ENCODE results near the gene ZCCHC2. TPM values are rescaled to one million over a fixed set of nuclear protein-coding genes. Genes with fewer than 3 reads are reported as not detected.
A peak's percentile ranks its signal among the peaks of the same experiment; 100 is the strongest.

Gene ZCCHC2
- total and polyA plus RNA-seq, 2 of the 8 experiments (the other 6 are each of a cell fraction or from before 2014, with no cell fraction given) = 13.5 to 18.6 TPM

DNA sequence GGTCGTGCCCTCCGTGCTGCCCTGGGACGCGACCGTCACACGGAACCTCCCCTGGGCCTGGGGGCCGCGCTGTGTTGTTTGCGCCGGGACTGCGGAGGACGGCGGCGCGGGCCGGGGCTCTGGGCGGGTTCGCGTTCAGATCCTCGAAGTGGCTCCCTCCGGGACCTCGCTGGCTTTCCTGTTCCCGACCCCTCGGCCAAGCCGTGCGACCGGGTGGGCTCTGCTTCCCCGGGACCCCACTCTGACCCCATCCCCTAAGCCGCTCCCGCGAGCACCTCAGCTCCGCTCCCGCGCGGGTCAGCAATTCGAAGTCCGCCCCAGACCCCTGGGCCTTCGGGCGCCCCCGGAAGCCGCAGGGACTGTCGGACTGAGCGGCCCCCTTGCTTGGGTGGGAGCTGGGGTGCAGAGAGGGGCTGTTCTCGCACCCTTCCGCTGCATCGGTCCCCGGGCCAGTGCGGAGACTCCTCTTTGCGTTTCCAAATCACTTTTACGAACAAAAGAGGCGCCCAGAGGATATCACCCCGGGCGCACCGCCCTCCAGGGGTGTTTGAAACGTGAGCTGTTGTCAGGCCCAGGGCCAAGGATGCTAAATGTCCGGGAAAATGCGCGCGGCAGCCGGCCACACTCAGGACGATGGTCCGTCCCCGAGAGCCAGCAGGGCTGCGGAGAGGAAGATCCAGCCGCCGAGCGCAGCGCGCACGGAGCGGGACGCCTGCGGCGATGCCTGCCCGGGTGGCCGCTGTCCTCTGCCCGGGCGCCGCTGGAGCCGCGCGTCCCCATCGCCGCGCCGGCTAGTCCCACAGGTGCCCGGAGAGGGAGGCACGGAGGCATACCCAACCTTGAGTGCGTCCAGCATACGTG lies 73.5 kb downstream of the ZCCHC2 start (continued):
- TF ChIP-seq, protein P1, sequence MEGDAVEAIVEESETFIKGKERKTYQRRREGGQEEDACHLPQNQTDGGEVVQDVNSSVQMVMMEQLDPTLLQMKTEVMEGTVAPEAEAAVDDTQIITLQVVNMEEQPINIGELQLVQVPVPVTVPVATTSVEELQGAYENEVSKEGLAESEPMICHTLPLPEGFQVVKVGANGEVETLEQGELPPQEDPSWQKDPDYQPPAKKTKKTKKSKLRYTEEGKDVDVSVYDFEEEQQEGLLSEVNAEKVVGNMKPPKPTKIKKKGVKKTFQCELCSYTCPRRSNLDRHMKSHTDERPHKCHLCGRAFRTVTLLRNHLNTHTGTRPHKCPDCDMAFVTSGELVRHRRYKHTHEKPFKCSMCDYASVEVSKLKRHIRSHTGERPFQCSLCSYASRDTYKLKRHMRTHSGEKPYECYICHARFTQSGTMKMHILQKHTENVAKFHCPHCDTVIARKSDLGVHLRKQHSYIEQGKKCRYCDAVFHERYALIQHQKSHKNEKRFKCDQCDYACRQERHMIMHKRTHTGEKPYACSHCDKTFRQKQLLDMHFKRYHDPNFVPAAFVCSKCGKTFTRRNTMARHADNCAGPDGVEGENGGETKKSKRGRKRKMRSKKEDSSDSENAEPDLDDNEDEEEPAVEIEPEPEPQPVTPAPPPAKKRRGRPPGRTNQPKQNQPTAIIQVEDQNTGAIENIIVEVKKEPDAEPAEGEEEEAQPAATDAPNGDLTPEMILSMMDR (IDR thresholded peaks at IDR 0.05; ENCODE audit: control extremely low read depth in 1 of 3, insufficient read depth in 1 of 3, low read depth in 1 of 3, low read length in 3 of 3) = no peak
- TF ChIP-seq SRF (IDR thresholded peaks at IDR 0.05; ENCODE audit: low read depth, low read length) (no peak), RBBP5 (IDR thresholded peaks at IDR 0.05; ENCODE audit: borderline replicate concordance, low read depth, low read length) (0 out of 2 replicates have a peak, but pooled peaks have one; percentile 64), KDM4A (IDR thresholded peaks at IDR 0.05; ENCODE audit: low read depth, low read length, severe bottlenecking) (peak; percentile 86), POU5F1 (IDR thresholded peaks at IDR 0.05; ENCODE audit: low read depth, low read length) (no peak), SP4 (IDR thresholded peaks at IDR 0.05; ENCODE audit: low read length) (no peak), JUND (IDR thresholded peaks at IDR 0.05; ENCODE audit: low read length) (no peak), RNF2 (IDR thresholded peaks at IDR 0.05; ENCODE audit: borderline replicate concordance, low read depth, low read length, missing control alignments, poor library complexity, severe bottlenecking) (no peak), BCL11A (IDR thresholded peaks at IDR 0.05; ENCODE audit: low read depth in 2 of 2, low read length in 2 of 2) (no peak), RFX5 (IDR thresholded peaks at IDR 0.05; ENCODE audit: borderline replicate concordance, low read depth, low read length) (no peak), EGR1 (IDR thresholded peaks at IDR 0.05; ENCODE audit: borderline replicate concordance, low read depth, low read length) (no peak), CTBP2 (IDR thresholded peaks at IDR 0.05; ENCODE audit: borderline replicate concordance, insufficient read depth, insufficient read length, low read length) (no peak), PHF8 (conservative IDR thresholded peaks at IDR 0.05; ENCODE audit: low read depth, low read length) (0 out of 2 replicates have a peak, but pooled peaks have one; percentile 22), CHD2 (IDR thresholded peaks at IDR 0.05; ENCODE audit: low read length) (no peak), HDAC6 (IDR thresholded peaks at IDR 0.05; ENCODE audit: low read depth, low read length) (no peak), SP2 (IDR thresholded peaks at IDR 0.05; ENCODE audit: low read length) (no peak)
- TF ChIP-seq, protein P2, sequence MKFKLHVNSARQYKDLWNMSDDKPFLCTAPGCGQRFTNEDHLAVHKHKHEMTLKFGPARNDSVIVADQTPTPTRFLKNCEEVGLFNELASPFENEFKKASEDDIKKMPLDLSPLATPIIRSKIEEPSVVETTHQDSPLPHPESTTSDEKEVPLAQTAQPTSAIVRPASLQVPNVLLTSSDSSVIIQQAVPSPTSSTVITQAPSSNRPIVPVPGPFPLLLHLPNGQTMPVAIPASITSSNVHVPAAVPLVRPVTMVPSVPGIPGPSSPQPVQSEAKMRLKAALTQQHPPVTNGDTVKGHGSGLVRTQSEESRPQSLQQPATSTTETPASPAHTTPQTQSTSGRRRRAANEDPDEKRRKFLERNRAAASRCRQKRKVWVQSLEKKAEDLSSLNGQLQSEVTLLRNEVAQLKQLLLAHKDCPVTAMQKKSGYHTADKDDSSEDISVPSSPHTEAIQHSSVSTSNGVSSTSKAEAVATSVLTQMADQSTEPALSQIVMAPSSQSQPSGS (IDR thresholded peaks at IDR 0.05; ENCODE audit: low read length) = no peak
- TF ChIP-seq, protein P3, sequence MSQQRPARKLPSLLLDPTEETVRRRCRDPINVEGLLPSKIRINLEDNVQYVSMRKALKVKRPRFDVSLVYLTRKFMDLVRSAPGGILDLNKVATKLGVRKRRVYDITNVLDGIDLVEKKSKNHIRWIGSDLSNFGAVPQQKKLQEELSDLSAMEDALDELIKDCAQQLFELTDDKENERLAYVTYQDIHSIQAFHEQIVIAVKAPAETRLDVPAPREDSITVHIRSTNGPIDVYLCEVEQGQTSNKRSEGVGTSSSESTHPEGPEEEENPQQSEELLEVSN (IDR thresholded peaks at IDR 0.05) = peak; percentile 23; the same call in 1 of the 2 replicates
